Left kidney (tissue), 2 donors: ENCODE data around the gene RTP2. TPM values are rescaled to one million over a fixed set of nuclear protein-coding genes. Genes with fewer than 3 reads are reported as not detected.
A peak's percentile ranks its signal among the peaks of the same experiment; 100 is the strongest.
"Not testable (repeated sequence)": the region's sequence is repeated elsewhere in the genome, so short reads cannot be mapped to it uniquely, and the experiment has no call there.

ENCODE experiments used
- DNase-seq: peaks from one replicate; pipeline ENCODE4 v3.0.0-alpha.2; 2013
- polyA plus RNA-seq: library from polyadenylated mRNA; unstranded; fragments of 120-200 nt; gene quantifications from one replicate; pipeline ENCODE4 v1.2.1, GENCODE V29; 2013; ENCODE audit not compliant: insufficient read length

Gene RTP2
- polyA plus RNA-seq, 1 donor, result not detected

- DNase-seq, result peak; percentile 77
These were observed 12.1 kb upstream of the RTP2 start for GRCh38 chr3:187714404-187714979.

- DNase-seq, result no peak
These were observed 11.1 kb upstream of the RTP2 start for GRCh38 chr3:187713504-187713903.

GRCh38 chr3:187709155-187709554 is 6.8 kb upstream of the RTP2 start:
- DNase-seq, result no peak

GRCh38 chr3:187708696-187709095 is 6.3 kb upstream of the RTP2 start:
- DNase-seq, result no peak

- no peak for DNase-seq
These were observed 4.6 kb upstream of the RTP2 start for GRCh38 chr3:187706971-187707370.

GRCh38 chr3:187705164-187705563 is 2.8 kb upstream of the RTP2 start:
- DNase-seq, result no peak

GRCh38 chr3:187700249-187700648 is 2.1 kb downstream of the RTP2 start:
- DNase-seq, result no peak

- no peak for DNase-seq
These were observed 3.6 kb downstream of the RTP2 start for GRCh38 chr3:187698499-187699399.

GRCh38 chr3:187696021-187696420 is 6.3 kb downstream of the RTP2 start:
- no peak for DNase-seq

GRCh38 chr3:187695449-187695848 is 6.9 kb downstream of the RTP2 start:
- DNase-seq, result no peak

- no peak for DNase-seq
These were observed 7.6 kb downstream of the RTP2 start for GRCh38 chr3:187694801-187695200.

- no peak for DNase-seq
These were observed 8.9 kb downstream of the RTP2 start for GRCh38 chr3:187693431-187693830.

GRCh38 chr3:187689984-187690383 is 12.4 kb downstream of the RTP2 start:
- DNase-seq, result no peak

GRCh38 chr3:187686621-187687273 is 15.6 kb downstream of the RTP2 start:
- DNase-seq, result no peak

- DNase-seq, result no peak
These were observed 16.4 kb downstream of the RTP2 start for GRCh38 chr3:187685948-187686347.

GRCh38 chr3:187684880-187685279 is 17.5 kb downstream of the RTP2 start:
- DNase-seq, result no peak

- no peak for DNase-seq
These were observed 17.9 kb downstream of the RTP2 start for GRCh38 chr3:187684444-187684843.

GRCh38 chr3:187681756-187682155 is 20.6 kb downstream of the RTP2 start:
- not testable (repeated sequence) for DNase-seq

- DNase-seq, result peak; percentile 64
These were observed 22.5 kb downstream of the RTP2 start for GRCh38 chr3:187679638-187680396.

- peak; percentile 61 for DNase-seq
These were observed 23.6 kb downstream of the RTP2 start for GRCh38 chr3:187678726-187679268.

GRCh38 chr3:187677604-187678003 is 24.8 kb downstream of the RTP2 start:
- DNase-seq, result no peak

- no peak for DNase-seq
These were observed 29.3 kb downstream of the RTP2 start for GRCh38 chr3:187673012-187673411.
